ENCODE results near the gene MRPS2. TPM values are rescaled to one million over a fixed set of nuclear protein-coding genes. Genes with fewer than 3 reads are reported as not detected.

Gene MRPS2
- total RNA-seq, 2 donors from 2014 or later: 50.2 to 53.1 TPM

DNA sequence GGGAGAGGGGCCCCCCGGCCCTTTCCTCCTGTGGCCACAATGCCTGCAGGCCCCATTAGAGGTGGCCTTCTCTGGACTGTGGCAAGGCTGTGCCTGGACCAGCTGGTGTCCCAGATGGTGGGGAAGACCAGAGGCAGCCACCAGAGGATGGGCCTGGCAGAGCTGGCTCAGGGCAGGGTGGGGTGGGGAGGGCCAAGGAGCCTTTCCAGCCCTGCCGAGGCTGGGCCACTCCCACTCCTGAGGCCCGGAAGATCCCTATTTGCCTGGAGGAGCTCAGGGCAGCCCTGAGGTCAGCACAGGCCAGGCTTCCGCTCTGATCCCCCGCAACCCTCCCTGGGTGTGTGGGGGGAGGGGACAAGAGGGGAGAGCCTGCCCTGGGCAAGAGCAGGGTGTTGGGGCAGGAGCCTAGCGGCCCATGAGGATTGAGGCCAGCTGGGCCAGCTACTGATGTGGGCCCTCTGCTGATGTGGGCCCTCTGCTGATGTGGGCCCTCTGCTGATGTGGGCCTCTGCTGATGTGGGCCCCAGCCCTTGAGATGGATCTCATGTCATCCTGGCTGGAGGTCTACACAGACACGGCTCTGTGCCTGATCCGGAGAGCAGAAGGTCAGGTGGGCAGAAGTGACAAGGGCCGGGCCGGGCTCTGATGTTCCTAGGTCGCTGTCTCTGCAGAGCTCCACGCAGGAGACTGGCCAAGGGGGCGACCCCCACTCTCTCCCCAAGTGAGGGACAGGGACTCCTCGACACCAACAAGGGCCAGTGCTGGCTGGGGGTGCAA lies 6.0 kb downstream of the MRPS2 start:
- no peaks in the 10 kb centered on the region for H3K9me3 ChIP-seq (ENCODE audit: control insufficient read depth, low read length)
- Mint-ChIP-seq H3K4me1 (peaks cover 3% of the 10 kb centered on the region), H3K36me3 (ENCODE audit: low read depth) (peaks cover 26% of the 10 kb centered on the region), H3K27me3 (ENCODE audit: insufficient read depth) (peaks cover 2% of the 10 kb centered on the region), H3K27ac (no peak overlapping the region), H3K4me3 (no peak overlapping the region), H3K9me3 (peaks cover 6% of the 10 kb centered on the region)
- H3K4me3 ChIP-seq (ENCODE audit: low read length): no peak overlapping the region
- peaks cover 6% of the 10 kb centered on the region for H3K4me1 ChIP-seq (ENCODE audit: control insufficient read depth, insufficient read depth, low read length)
- 90 to 91% methylated on average over 4 to 14 of the region's 14 CpGs for WGBS, 2 experiments (ENCODE audit: insufficient coverage in 1 of 2, insufficient read length in 1 of 2)
- H3K36me3 ChIP-seq (ENCODE audit: control insufficient read depth, insufficient read depth, low read length): peaks cover 37% of the 10 kb centered on the region
- H3K27ac ChIP-seq (ENCODE audit: low read depth, low read length): no peak overlapping the region
- H3K27me3 ChIP-seq (ENCODE audit: control insufficient read depth, insufficient read depth, low read length, poor library complexity, severe bottlenecking): no peaks in the 10 kb centered on the region
- H3K9ac ChIP-seq (ENCODE audit: extremely low read depth, low read length, poor library complexity, severe bottlenecking): no peak overlapping the region
- TF ChIP-seq, protein P1, sequence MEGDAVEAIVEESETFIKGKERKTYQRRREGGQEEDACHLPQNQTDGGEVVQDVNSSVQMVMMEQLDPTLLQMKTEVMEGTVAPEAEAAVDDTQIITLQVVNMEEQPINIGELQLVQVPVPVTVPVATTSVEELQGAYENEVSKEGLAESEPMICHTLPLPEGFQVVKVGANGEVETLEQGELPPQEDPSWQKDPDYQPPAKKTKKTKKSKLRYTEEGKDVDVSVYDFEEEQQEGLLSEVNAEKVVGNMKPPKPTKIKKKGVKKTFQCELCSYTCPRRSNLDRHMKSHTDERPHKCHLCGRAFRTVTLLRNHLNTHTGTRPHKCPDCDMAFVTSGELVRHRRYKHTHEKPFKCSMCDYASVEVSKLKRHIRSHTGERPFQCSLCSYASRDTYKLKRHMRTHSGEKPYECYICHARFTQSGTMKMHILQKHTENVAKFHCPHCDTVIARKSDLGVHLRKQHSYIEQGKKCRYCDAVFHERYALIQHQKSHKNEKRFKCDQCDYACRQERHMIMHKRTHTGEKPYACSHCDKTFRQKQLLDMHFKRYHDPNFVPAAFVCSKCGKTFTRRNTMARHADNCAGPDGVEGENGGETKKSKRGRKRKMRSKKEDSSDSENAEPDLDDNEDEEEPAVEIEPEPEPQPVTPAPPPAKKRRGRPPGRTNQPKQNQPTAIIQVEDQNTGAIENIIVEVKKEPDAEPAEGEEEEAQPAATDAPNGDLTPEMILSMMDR (conservative IDR thresholded peaks at IDR 0.05): no peak
- DNase-seq: peak; percentile 75

DNA sequence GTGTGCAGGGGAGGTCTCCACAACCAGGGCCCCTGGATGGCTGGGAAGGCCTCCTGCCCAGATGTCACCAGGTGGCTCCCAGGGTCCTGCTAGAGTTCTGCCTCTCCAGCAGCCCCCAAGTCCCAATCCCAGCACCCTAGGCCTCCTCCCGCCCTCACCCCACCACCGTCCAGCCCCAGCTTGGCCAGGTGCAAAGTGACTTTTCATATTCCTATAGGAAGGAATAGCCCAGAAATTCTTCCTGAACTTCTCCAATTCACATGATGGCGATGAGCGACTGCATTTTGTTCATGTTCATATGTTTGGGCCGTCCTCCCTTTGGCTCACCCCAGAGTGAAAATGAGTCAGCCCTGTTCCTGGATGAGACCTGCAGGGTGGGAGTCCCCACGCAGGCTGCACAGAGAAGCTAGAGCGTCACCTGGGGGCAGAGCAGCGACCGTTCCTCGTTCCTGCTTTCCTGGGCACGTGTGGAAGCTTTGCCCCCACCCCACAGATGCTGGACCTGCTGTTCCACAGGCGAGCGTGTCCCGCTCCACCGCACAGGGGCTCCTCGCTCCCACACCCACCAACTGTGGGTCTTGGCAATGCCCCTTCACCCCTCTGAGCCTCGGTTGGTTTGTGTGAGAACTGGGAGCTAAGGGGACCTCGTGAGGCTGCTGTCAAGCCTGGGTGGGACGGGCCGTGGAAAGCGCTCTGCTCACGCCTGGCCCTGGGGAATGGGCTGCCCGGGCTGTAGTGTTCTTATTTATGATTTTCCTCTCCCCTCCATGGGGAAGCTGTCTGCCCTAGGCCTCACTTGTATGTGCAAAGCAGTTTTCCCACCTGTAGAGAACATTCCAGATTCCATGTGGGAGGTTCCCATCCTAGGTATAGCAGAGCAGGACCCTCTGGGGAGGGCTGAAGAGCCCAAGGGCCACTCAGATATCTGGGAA lies 6.9 kb downstream of the MRPS2 start:
- Mint-ChIP-seq H3K36me3 (ENCODE audit: low read depth) (peaks cover 20% of the 10 kb centered on the region), H3K9me3 (peaks cover 8% of the 10 kb centered on the region), H3K4me3 (no peak overlapping the region), H3K27me3 (ENCODE audit: insufficient read depth) (peaks cover 2% of the 10 kb centered on the region), H3K4me1 (no peaks in the 10 kb centered on the region), H3K27ac (peak overlapping the region; percentile 14)
- Histone ChIP-seq H3K4me3 (ENCODE audit: low read length) (no peak overlapping the region), H3K36me3 (ENCODE audit: control insufficient read depth, insufficient read depth, low read length) (peaks cover 29% of the 10 kb centered on the region), H3K4me1 (ENCODE audit: control insufficient read depth, insufficient read depth, low read length) (no peaks in the 10 kb centered on the region), H3K9ac (ENCODE audit: extremely low read depth, low read length, poor library complexity, severe bottlenecking) (no peak overlapping the region), H3K27ac (ENCODE audit: low read depth, low read length) (no peak overlapping the region), H3K27me3 (ENCODE audit: control insufficient read depth, insufficient read depth, low read length, poor library complexity, severe bottlenecking) (no peaks in the 10 kb centered on the region), H3K9me3 (ENCODE audit: control insufficient read depth, low read length) (no peaks in the 10 kb centered on the region)
- DNase-seq: peak; percentile 44
- WGBS, 2 experiments (ENCODE audit: insufficient coverage in 1 of 2, insufficient read length in 1 of 2): 93 to 94% methylated on average over 16 to 23 of the region's 23 CpGs
- TF ChIP-seq, protein P1 (conservative IDR thresholded peaks at IDR 0.05): no peak

- no peak overlapping the region for H3K4me3 Mint-ChIP-seq
- Histone ChIP-seq H3K36me3 (ENCODE audit: control insufficient read depth, insufficient read depth, low read length) (peaks cover 20% of the 10 kb centered on the region), H3K4me3 (ENCODE audit: low read length) (no peak overlapping the region), H3K27ac (ENCODE audit: low read depth, low read length) (no peak overlapping the region), H3K27me3 (ENCODE audit: control insufficient read depth, insufficient read depth, low read length, poor library complexity, severe bottlenecking) (no peaks in the 10 kb centered on the region), H3K9me3 (ENCODE audit: control insufficient read depth, low read length) (no peaks in the 10 kb centered on the region), H3K4me1 (ENCODE audit: control insufficient read depth, insufficient read depth, low read length) (no peaks in the 10 kb centered on the region), H3K9ac (ENCODE audit: extremely low read depth, low read length, poor library complexity, severe bottlenecking) (no peak overlapping the region)
- peaks cover 8% of the 10 kb centered on the region for H3K9me3 Mint-ChIP-seq
- 91 to 93% methylated on average over 8 to 9 of the region's 9 CpGs for WGBS, 2 experiments (ENCODE audit: insufficient coverage in 1 of 2, insufficient read length in 1 of 2)
- peaks cover 12% of the 10 kb centered on the region for H3K36me3 Mint-ChIP-seq (ENCODE audit: low read depth)
- TF ChIP-seq, protein P1 (conservative IDR thresholded peaks at IDR 0.05): no peak
- H3K4me1 Mint-ChIP-seq: no peaks in the 10 kb centered on the region
- peak; percentile 30 for DNase-seq
- H3K27me3 Mint-ChIP-seq (ENCODE audit: insufficient read depth): peaks cover 2% of the 10 kb centered on the region
- H3K27ac Mint-ChIP-seq: no peak overlapping the region
Observed at GRCh38 chr9:135508211-135508820, 7.8 kb downstream of the MRPS2 start.
